ENCODE data around the gene SLC7A7.

GRCh38 chr14:22838631-22839041, 23.4 kb upstream of the SLC7A7 start:
- no peak for TF ChIP-seq CTCF (IDR thresholded peaks at IDR 0.05)
- TF ChIP-seq POLR2A (IDR thresholded peaks at IDR 0.05), result no peak
